ENCODE results near the gene ASL.
"Not testable (repeated sequence)": the region's sequence is repeated elsewhere in the genome, so short reads cannot be mapped to it uniquely, and the experiment has no call there.

ASL gene

DNA sequence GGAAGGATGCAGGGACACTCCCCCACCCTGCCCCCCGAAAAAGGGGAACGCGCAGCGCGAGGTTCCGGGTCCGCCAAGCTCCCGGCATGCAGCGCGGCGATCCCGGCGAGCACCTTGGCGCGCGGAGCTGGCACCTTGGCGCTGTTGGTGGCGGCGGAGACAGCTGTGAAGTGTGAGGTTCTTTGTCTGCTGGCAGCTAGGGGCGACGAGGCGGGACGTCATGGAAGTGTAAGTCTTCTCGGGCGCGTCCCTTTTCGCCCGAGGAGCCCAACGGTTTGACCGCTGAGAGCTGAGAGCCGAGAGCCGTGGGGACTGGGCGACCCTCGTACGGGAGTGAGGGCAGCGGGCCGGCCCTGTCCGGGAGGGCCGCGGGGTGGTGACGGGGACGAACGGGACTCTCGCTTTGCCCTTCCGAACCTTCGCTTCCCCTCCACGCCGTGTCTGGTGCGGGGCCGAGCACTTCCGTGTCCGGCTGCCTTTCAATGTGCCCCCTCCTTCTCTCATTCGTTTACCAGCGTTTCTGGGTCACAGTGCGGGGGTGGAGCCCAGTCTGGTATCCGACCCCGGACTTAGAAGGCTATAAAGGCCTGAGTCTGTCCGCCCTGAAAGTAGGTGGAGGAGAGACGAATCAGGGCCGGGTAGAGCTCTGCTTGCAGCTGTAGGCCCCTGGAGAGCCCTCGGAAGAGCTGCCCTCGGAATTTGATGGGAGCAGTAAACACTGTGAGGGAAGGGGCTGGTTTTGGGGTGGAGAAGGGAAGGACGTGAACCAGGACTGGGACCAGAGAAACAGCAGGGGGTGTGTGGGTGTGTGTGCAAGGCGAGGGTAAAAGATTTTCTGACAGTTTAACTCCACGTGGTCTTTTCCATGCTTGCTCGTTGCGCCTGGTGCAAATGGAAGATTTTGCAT is 39.4 kb downstream of the ASL start, which contains the start of gene CRCP:
Gene CRCP, plus strand, starts transcription at position 105 of the 907 bp plus-strand sequence. Its CDS starts 116 bp downstream, at position 221.
- peak; percentile 81 for DNase-seq (ENCODE audit: extremely low spot score, insufficient read length, low read depth)
- FAIRE-seq = peak; percentile 91

DNA sequence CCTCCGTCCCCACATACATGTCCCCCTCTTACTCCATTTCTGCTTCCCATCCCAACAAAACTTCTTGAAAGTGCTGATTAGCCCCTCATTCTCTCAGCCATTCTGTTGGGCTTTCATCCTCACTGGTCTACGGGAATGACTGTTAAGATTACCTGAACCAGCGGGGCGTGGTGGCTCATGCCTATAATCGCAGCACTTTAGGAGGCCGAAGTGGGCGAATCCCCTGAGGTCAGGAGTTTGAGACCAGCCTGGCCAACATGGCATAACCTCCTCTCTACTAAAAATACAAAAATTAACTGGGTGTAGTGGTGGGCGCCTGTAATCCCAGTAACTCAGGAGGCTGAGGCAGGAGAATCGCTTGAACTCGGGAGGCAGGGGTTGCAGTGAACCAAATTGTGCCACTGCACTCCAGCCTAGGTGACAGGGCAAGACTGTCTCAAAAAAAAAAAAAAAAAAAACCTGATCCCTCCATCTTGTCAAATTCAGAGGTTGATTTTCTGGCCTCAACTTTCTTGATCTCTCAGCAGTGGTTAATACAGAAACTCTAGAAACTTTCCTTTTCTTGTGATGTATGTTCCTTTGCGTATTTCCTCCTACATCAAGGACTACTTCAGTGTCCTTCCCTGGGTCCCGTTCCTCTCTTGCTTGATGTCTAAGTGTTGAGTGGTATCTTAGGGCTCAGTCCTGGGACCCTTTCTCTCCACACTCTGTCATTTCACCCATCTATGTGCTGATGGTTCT is 41.2 kb downstream of the ASL start:
- not testable (repeated sequence) for FAIRE-seq; DNase-seq (ENCODE audit: extremely low spot score, insufficient read length, low read depth)

- no peak for FAIRE-seq
- no peak for DNase-seq (ENCODE audit: extremely low spot score, insufficient read length, low read depth)
Observed at GRCh38 chr7:66118603-66119002, 43.0 kb downstream of the ASL start.

GRCh38 chr7:66119245-66119850 is 43.7 kb downstream of the ASL start:
- FAIRE-seq = no peak
- DNase-seq (ENCODE audit: extremely low spot score, insufficient read length, low read depth) = no peak

DNA sequence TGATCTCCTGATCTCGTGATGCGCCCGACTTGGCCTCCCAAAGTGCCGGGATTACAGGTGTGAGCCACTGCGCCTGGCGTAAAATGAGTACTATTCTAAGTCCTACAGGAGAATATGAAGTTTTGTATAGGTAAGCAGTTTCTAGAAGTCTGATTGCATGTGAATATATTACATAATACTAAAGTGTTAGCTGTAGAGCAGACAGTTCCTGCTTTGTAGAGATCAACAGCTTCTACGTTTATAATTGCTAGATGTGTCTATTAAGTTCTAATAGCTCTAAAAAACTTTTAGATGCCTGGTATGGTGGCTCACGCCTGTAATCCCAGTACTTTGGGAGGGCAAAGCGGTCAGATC is 47.5 kb downstream of the ASL start:
- DNase-seq (ENCODE audit: extremely low spot score, insufficient read length, low read depth) (no peak), FAIRE-seq (no peak)

GRCh38 chr7:66124569-66124861 is 48.9 kb downstream of the ASL start:
- not testable (repeated sequence) for FAIRE-seq

DNA sequence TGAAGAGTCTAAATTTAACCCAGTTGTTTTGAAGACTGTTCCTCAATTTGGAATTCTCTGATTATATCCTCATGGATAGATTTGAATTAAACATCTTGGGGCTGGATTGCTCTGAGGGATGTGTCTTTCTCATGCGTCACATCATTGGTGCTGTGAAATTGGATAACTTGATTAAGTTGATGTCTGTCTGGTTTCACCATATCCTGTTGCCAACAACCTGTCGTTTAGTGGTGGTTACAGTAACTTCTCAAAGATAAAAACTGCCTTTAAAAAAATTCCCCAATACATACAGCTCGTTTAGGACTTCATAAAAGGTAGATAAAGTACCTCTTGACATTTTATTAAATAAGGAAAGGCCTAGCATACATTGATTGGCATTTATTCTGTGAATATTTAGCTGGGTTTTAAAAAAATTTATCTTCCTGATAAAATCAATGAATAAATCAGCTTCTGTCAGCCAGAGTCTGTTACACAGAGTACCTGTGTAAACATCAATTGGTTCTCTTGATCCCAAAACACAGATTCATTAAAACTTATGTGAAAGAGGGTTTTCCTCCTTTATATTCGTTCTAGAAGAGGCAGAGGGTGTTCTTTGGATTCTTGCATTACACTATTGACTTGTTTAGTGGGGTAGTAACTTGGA is 49.6 kb downstream of the ASL start:
- DNase-seq (ENCODE audit: extremely low spot score, insufficient read length, low read depth) (no peak), FAIRE-seq (no peak)

More at GRCh38 chr7:66124569-66124861, 48.9 kb downstream of the ASL start:
- not testable (repeated sequence) for DNase-seq (ENCODE audit: extremely low spot score, insufficient read length, low read depth)

- peak; percentile 59 for FAIRE-seq
- not testable (repeated sequence) for DNase-seq (ENCODE audit: extremely low spot score, insufficient read length, low read depth)
Observed at GRCh38 chr7:66125781-66126352, 50.2 kb downstream of the ASL start.

GRCh38 chr7:66127172-66127571 is 51.6 kb downstream of the ASL start:
- FAIRE-seq; DNase-seq (ENCODE audit: extremely low spot score, insufficient read length, low read depth): not testable (repeated sequence)

DNA sequence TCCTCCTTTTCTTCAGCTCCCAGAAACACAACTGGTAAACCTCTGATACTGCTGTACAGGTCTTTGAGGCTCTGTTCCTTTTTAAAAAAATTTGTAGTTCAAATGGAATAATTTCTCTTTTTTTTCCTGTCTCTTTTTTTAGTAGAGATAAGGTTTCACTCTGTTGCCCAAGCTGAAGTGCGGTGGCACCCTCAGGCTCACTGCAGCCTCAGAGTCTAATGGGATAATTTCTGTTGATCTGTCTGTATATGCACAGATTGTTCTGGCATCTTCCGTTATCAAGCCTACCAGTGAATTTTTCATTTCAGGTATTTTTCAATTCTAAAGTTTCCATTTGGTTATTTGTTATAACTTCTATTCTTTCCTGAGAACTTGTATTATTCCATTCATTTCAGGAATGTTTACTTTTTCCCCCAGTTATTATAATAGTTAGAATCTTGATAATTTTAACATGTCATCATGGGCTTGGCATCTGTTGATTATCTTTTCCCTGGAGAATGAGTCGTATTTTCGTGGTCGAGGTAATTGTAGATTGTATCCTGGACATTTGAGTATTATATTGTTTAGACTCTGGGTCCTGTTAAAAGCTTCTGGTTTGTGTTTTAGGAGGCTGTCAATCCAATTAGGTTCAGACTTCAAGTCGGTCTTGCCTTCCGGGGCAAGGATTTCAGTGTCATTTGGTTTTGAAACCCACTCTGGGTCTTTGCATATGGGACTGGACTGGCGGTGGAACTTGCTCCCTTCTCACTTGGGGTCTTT is 63.6 kb downstream of the ASL start:
- DNase-seq (ENCODE audit: extremely low spot score, insufficient read length, low read depth) (no peak), FAIRE-seq (no peak)

DNA sequence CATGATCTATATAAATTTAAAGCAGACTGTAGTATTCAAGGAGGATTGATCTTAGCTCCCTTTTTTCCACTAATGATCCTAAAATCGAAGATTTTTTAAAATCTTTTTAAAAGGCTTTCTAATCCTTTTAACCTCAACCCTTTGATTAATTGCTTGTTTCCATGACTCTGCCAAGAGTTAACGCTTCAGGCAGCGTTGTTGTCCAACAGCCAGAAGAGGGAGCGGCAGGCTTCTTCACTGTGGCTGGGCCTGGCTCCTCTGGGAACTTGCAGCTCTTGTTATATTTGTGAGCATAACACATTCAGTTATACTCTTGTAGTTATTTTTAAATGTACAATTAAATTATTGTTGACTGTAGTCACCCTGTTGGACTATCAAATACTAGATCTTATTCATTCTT is 65.3 kb downstream of the ASL start:
- no peak for FAIRE-seq
- no peak for DNase-seq (ENCODE audit: extremely low spot score, insufficient read length, low read depth)

DNA sequence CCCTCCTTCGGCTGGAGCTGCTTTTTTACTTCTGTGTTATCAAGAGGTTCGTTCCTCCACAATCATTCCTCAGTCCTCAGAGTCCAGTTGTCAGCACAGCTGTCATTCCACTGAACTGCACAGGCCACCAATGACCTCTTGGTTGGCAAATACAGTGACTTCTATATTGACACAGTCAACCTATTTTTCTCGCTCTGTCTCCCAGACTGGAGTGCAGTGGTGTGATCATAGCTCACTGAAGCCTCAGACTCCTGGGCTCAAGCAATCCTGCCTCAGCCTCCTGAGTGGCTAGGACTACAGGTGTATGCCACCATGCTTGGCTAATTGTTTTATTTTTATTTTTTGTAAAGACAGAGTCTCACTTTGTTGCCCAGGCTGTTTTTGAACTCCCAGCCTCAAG is 66.7 kb downstream of the ASL start:
- no peak for DNase-seq (ENCODE audit: extremely low spot score, insufficient read length, low read depth)
- no peak for FAIRE-seq

DNA sequence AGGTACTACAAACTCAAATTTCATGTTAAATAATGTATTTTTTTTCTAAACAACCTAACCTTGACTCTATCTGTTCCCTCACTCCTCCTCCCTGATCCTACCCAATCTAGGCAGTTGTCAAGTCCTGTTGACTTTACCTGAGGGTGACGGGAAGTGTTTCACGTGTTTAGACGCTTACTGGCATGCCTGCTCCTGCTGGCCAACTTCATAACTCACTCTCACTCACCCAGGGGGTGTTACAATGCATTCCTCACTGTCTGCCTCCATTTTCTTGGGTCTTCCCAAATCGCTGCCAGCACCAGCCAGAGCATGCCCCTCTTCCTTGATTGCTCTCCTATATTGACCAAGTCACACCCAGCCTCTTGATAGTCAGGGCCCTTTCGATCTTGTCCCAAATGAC is 67.4 kb downstream of the ASL start:
- FAIRE-seq = no peak
- DNase-seq (ENCODE audit: extremely low spot score, insufficient read length, low read depth) = no peak
